ENCODE data around the gene GARRE1. TPM values are rescaled to one million over a fixed set of nuclear protein-coding genes. Genes with fewer than 3 reads are reported as not detected.
A peak's percentile ranks its signal among the peaks of the same experiment; 100 is the strongest.
"Not testable (repeated sequence)": the region's sequence is repeated elsewhere in the genome, so short reads cannot be mapped to it uniquely, and the experiment has no call there.

The GARRE1 gene, protein sequence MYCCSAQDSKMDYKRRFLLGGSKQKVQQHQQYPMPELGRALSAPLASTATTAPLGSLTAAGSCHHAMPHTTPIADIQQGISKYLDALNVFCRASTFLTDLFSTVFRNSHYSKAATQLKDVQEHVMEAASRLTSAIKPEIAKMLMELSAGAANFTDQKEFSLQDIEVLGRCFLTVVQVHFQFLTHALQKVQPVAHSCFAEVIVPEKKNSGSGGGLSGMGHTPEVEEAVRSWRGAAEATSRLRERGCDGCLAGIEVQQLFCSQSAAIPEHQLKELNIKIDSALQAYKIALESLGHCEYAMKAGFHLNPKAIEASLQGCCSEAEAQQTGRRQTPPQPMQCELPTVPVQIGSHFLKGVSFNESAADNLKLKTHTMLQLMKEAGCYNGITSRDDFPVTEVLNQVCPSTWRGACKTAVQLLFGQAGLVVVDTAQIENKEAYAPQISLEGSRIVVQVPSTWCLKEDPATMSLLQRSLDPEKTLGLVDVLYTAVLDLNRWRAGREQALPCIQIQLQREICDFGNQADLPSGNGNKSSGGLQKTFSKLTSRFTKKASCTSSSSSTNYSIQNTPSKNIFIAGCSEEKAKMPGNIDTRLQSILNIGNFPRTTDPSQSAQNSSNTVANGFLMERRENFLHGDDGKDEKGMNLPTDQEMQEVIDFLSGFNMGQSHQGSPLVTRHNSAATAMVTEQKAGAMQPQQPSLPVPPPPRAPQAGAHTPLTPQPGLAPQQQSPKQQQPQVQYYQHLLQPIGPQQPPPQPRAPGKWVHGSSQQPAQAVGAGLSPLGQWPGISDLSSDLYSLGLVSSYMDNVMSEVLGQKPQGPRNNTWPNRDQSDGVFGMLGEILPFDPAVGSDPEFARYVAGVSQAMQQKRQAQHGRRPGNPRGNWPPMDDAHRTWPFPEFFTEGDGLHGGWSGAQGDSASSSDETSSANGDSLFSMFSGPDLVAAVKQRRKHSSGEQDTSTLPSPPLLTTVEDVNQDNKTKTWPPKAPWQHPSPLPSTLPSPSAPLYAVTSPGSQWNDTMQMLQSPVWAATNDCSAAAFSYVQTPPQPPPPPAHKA (N-terminal part only)
- total RNA-seq (10 to 100 TPM; 41.5 to 53.7 TPM), polyA plus RNA-seq (1 to 10 TPM; 5.4 to 6.3 (median 5.6) TPM), total RNA-seq (26.3 to 116 (median 85.9) reads per million in 6 experiments)

- H3K4me1 Mint-ChIP-seq, result peaks cover 10 to 45% (median 35%) of the 10 kb centered on the region in 4 donors
- peak; percentile 74 to 93 (median 83) for DNase-seq
- POLR2A ChIA-PET, result interaction anchor here (0.6 to 4.9 kb wide), 7 partner anchors 15 to 1828 kb away, joined by 3 to 59 read pairs (median 5); partner anchors contain the start of gene LSM14A
- ATAC-seq, result peak; percentile 91 to 93
- H3K36me3 Mint-ChIP-seq, result peaks cover 0 to 8% (median 0%) of the 10 kb centered on the region in 3 donors
- peak within 1 kb of the TSS; percentile 94 to 99 (median 98) for H3K27ac Mint-ChIP-seq
- H3K4me3 Mint-ChIP-seq, result peak within 1 kb of the TSS; percentile 85 to 99 (median 97)
- no peaks in the 10 kb centered on the region for H3K27me3 Mint-ChIP-seq
- H3K9me3 Mint-ChIP-seq, result no peaks in the 10 kb centered on the region
Measured at GRCh38 chr19:34254046-34254697, at the start of gene GARRE1. Gene GARRE1, plus strand, starts transcription at chr19:34254554. Its CDS starts 45,920 bp downstream, at chr19:34300474.

GRCh38 chr19:34205324-34205723 is 49.0 kb upstream of the GARRE1 start:
- H3K4me1 Mint-ChIP-seq, result peaks cover 4 to 11% (median 6%) of the 10 kb centered on the region in 4 donors
- POLR2A ChIA-PET, result interaction anchor here (0.7 to 2.0 kb wide), 2 partner anchors 10 to 57 kb away, joined by 5 to 11 read pairs; no protein-coding TSS in a partner anchor
- not testable (repeated sequence) for DNase-seq, H3K4me3 Mint-ChIP-seq, H3K9me3 Mint-ChIP-seq, ATAC-seq, H3K27me3 Mint-ChIP-seq
- H3K36me3 Mint-ChIP-seq, result peaks cover 0 to 83% (median 11%) of the 10 kb centered on the region in 3 donors
- H3K27ac Mint-ChIP-seq, result peak overlapping the region in 3 of 10 donors; percentile 66 to 71 (median 70)

DNA sequence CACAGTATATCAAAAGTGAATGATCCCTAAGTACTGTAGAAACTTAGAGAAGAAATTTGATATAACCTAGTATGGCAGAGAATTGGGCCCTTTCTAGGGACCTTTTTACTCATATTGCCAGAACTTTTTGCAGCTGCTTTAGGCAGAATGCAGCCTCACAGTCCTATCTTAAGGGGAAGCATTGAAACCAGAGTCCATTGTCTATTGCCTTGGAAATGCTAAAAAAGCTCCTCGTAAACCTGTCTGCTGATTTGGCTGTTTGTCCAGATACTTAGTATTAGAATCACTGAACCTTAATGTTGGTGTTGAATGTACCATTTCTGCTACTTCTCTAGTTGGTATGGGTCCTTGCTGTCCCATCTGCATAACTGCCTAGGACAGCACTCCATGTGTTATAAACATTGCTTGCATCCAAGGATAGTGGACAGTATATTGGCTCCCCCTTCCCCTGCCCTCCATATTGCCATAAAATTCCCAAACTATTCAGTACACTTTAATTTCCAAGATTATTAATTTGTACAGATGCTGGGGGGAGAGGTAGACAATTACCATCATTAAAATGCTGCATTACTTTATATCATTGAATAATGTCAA is 46.0 kb upstream of the GARRE1 start:
- H3K36me3 Mint-ChIP-seq, result peaks cover 0 to 84% (median 6%) of the 10 kb centered on the region in 3 donors
- ATAC-seq, result no peak
- peaks cover 3 to 11% (median 4%) of the 10 kb centered on the region in 4 donors for H3K4me1 Mint-ChIP-seq
- DNase-seq, result no peak
- no peaks in the 10 kb centered on the region for H3K27me3 Mint-ChIP-seq
- peak overlapping the region in 5 of 10 donors; percentile 17 to 85 (median 72) for H3K27ac Mint-ChIP-seq
- no peak overlapping the region for H3K4me3 Mint-ChIP-seq
- POLR2A ChIA-PET, result no interaction called here
- H3K9me3 Mint-ChIP-seq, result no peaks in the 10 kb centered on the region

DNA sequence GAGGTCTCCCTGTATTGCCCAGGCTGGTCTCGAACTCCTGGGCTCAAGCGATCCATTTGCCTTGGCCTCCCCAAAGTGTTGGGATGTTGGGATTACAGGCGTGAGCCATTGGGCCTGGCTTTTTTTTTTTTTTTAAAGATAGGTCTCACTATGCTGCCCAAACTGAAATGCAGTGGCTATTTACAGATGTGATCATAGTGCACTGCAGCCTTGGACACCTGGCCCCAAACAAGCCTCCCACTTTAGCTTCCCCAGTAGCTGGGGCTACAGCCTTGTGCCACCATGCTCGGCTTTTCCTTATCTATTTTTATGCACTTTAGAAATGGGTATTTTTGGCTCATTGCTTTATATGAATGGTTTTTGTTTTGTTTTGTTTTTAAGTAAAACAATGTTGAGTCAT is 44.6 kb upstream of the GARRE1 start:
- Mint-ChIP-seq H3K9me3 (no peaks in the 10 kb centered on the region), H3K27ac (peak overlapping the region in 2 of 10 donors; percentile 43 to 51), H3K27me3 (no peaks in the 10 kb centered on the region), H3K4me3 (no peak overlapping the region), H3K4me1 (peaks cover 0 to 13% (median 4%) of the 10 kb centered on the region in 4 donors), H3K36me3 (peaks cover 0 to 83% (median 6%) of the 10 kb centered on the region in 3 donors)
- DNase-seq (no peak), ATAC-seq (no peak)
- POLR2A ChIA-PET, result no interaction called here

GRCh38 chr19:34213283-34213682 is 41.1 kb upstream of the GARRE1 start:
- H3K27me3 Mint-ChIP-seq, result no peaks in the 10 kb centered on the region
- no peaks in the 10 kb centered on the region for H3K9me3 Mint-ChIP-seq
- H3K4me3 Mint-ChIP-seq, result no peak overlapping the region
- no peak for ATAC-seq
- peaks cover 8 to 29% (median 26%) of the 10 kb centered on the region in 4 donors for H3K4me1 Mint-ChIP-seq
- DNase-seq, result no peak
- peaks cover 0 to 80% (median 5%) of the 10 kb centered on the region in 3 donors for H3K36me3 Mint-ChIP-seq
- peak overlapping the region in 1 of 10 donors; percentile 56 for H3K27ac Mint-ChIP-seq
- POLR2A ChIA-PET, result no interaction called here

GRCh38 chr19:34214040-34214439 is 40.3 kb upstream of the GARRE1 start:
- POLR2A ChIA-PET, result no interaction called here
- Mint-ChIP-seq H3K36me3 (peaks cover 0 to 78% (median 7%) of the 10 kb centered on the region in 3 donors), H3K4me1 (peaks cover 12 to 36% (median 31%) of the 10 kb centered on the region in 4 donors), H3K4me3 (no peak overlapping the region), H3K9me3 (no peaks in the 10 kb centered on the region), H3K27ac (peak overlapping the region in 2 of 10 donors; percentile 20 to 73), H3K27me3 (no peaks in the 10 kb centered on the region)
- ATAC-seq (no peak), DNase-seq (no peak)

DNA sequence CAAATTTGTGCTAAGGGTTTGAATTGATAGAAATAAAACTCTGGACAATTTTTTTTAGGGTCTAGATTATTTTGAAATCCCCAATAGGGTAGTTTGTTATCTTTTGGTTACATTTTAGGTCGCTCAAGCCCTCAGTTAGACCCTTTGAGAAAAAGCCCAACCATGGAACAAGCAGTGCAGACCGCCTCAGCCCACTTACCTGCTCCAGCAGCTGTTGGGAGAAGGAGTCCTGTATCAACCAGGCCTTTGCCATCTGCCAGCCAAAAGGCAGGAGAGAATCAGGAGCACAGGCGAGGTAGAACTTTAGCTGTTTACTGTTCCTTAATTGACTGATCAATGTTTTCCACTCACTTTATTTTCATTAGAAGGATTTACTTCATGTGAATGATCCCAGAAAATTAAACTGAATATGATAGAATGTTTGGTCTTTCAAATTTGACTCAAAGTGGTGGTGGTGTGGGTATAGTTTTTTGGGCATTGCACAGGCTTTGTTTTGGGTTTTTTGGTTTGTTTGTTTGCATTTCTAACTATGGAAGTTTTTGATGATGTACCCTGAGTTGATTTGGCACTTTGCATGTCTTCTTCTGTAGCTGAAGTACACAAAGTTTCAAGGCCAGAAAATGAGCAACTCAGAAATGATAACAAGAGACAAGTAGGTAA is 39.2 kb upstream of the GARRE1 start:
- peak overlapping the region in 1 of 10 donors; percentile 29 for H3K4me3 Mint-ChIP-seq
- no peak for ATAC-seq
- no peaks in the 10 kb centered on the region for H3K9me3 Mint-ChIP-seq
- no peak for DNase-seq
- POLR2A ChIA-PET, result no interaction called here
- peaks cover 0 to 77% (median 9%) of the 10 kb centered on the region in 3 donors for H3K36me3 Mint-ChIP-seq
- peak overlapping the region in 6 of 10 donors; percentile 19 to 80 (median 45) for H3K27ac Mint-ChIP-seq
- H3K27me3 Mint-ChIP-seq, result no peaks in the 10 kb centered on the region
- H3K4me1 Mint-ChIP-seq, result peaks cover 12 to 43% (median 39%) of the 10 kb centered on the region in 4 donors

- Mint-ChIP-seq H3K27ac (peak overlapping the region in 5 of 10 donors; percentile 19 to 65 (median 26)), H3K27me3 (no peaks in the 10 kb centered on the region), H3K9me3 (no peaks in the 10 kb centered on the region), H3K4me1 (peaks cover 14 to 47% (median 44%) of the 10 kb centered on the region in 4 donors), H3K4me3 (peak overlapping the region in 1 of 10 donors; percentile 29), H3K36me3 (peaks cover 0 to 77% (median 14%) of the 10 kb centered on the region in 3 donors)
- ATAC-seq (no peak), DNase-seq (peak in 1 of 10 donors; percentile 6)
- POLR2A ChIA-PET, result no interaction called here
Measured at GRCh38 chr19:34215666-34216038, 38.7 kb upstream of the GARRE1 start.

DNA sequence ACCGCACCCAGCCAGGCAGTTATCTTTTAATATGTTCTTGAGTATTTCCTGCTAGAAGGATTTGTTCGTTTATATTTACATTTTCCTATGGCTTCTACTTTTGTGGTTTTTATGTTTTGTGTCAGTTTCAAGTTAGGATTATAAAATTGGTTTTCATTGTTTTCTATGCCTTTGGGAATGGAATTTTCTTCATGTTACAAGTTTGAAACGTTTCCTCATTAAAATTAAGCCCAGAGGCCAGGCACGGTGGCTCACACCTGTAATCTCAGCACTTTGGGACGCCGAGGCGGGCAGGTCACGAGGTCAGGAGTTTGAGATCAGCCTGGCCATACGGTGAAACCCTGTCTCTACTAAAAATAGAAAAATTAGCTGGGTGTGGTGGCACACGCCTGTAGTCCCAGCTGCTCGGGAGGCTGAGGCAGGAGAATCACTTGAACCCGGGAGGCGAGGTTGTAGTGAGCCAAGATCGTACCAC is 37.6 kb upstream of the GARRE1 start:
- peak overlapping the region in 8 of 10 donors; percentile 46 to 88 (median 74) for H3K27ac Mint-ChIP-seq
- H3K36me3 Mint-ChIP-seq, result peaks cover 0 to 78% (median 19%) of the 10 kb centered on the region in 3 donors
- POLR2A ChIA-PET, result interaction anchor here (0.6 to 1.3 kb wide), 4 partner anchors 39 to 105 kb away, joined by 5 to 8 read pairs (median 6); no protein-coding TSS in a partner anchor

DNA sequence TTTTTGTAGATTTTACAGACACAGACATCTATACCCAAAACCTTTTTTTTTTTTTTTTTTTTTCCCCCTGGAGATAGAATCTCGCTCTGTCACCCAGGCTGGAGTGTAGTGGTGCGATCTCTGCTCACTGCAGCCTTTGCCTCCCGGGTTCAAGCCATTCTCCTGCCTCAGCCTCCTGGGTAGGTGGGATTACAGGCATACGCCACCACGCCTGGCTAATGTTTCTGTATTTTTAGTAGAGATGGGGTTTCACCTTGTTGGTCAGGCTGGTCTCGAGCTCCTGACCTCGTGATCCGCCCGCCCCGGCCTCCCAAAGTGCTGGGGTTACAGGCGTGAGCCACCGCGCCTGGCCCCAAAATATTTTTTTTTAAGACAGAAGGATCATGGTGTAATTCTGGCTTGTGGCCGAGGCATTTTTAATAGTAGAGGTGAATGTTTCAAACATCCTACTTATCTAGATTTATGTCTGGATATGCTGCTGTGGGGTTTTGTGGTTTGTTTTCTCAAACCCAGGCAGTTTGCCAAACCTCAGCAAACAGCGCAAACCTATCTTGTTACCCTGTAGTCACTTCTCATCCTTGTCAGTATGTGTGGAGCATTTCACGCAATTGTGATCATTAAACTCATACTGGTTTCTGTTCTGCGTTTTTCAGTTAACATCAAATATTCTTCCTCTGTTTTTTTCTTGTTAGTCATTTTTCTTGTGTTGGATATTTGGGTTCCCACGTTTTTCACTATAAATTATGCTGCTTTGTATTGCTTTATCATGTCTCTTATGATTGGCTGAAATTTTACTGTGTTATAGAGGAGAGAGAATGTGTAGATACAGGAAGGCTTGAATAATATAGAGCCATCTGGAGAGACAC is 36.2 kb upstream of the GARRE1 start:
- peaks cover 17 to 51% (median 47%) of the 10 kb centered on the region in 4 donors for H3K4me1 Mint-ChIP-seq
- peaks cover under 1 to 83% (median 21%) of the 10 kb centered on the region in 3 donors for H3K36me3 Mint-ChIP-seq
- POLR2A ChIA-PET, result interaction anchor here (0.6 to 1.3 kb wide), 5 partner anchors 9 to 141 kb away, joined by 3 to 8 read pairs (median 6); no protein-coding TSS in a partner anchor
- H3K27me3 Mint-ChIP-seq, result no peaks in the 10 kb centered on the region
- peak overlapping the region; percentile 51 to 78 (median 68) for H3K4me3 Mint-ChIP-seq
- peak overlapping the region; percentile 23 to 95 (median 88) for H3K27ac Mint-ChIP-seq
- no peaks in the 10 kb centered on the region for H3K9me3 Mint-ChIP-seq
- ATAC-seq (peak; percentile 93 to 94), DNase-seq (peak; percentile 37 to 91 (median 80))

More for the DNA sequence above, 37.6 kb upstream of the GARRE1 start:
- Mint-ChIP-seq H3K4me1 (peaks cover 17 to 52% (median 46%) of the 10 kb centered on the region in 4 donors), H3K4me3 (peak overlapping the region in 5 of 10 donors; percentile 10 to 68 (median 22))
- DNase-seq, H3K9me3 Mint-ChIP-seq, ATAC-seq, H3K27me3 Mint-ChIP-seq: not testable (repeated sequence)

Data from naive thymus-derived CD8-positive, alpha-beta T cell (primary cell).